Measurements from ENCODE around the gene POP4.

Gene POP4

DNA sequence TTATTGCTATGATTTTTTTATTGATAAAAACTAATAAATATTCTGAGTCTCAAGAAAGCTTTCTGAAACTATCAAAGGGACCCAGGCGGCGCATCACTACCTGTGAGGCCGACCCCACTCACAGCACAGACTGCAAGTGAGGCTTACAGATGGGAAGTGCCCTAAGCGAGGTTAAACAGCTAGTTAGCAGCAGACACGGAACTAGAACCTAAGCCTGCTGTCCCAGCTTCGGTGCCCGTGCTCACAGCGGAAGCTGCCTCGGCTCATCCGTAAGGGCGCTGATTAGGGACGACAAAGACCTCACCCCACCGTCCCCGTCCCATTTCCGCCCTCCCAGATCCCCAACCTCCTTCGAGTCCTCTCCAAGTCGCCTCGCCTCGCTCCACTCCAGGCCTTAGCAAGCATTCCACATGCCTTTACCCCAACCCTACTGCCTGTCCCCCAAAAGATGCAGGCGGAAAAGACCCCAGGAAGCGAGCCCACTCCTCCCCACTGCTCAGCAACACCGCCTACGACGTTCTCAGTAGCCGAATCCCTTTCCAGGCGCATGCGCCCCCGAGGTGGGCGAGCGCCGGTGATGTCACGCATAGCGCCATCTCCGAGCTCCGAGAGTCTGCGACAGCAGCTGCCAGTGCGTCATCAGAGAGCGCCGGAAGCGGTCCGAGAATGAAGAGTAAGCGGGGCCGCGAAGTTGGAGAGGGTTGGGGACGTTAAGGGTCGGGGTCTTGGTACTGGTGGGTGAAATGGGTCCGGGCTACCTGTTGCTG, at the start of gene POP4 (continued):
- TF ChIP-seq, protein P1, sequence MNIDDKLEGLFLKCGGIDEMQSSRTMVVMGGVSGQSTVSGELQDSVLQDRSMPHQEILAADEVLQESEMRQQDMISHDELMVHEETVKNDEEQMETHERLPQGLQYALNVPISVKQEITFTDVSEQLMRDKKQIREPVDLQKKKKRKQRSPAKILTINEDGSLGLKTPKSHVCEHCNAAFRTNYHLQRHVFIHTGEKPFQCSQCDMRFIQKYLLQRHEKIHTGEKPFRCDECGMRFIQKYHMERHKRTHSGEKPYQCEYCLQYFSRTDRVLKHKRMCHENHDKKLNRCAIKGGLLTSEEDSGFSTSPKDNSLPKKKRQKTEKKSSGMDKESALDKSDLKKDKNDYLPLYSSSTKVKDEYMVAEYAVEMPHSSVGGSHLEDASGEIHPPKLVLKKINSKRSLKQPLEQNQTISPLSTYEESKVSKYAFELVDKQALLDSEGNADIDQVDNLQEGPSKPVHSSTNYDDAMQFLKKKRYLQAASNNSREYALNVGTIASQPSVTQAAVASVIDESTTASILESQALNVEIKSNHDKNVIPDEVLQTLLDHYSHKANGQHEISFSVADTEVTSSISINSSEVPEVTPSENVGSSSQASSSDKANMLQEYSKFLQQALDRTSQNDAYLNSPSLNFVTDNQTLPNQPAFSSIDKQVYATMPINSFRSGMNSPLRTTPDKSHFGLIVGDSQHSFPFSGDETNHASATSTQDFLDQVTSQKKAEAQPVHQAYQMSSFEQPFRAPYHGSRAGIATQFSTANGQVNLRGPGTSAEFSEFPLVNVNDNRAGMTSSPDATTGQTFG (tag by site-specific recombination; IDR thresholded peaks at IDR 0.05; ENCODE audit: borderline replicate concordance) = 0 out of 2 replicates have a peak, but pooled peaks have one; percentile 16
- TF ChIP-seq ZFP69B (tag by site-specific recombination; IDR thresholded peaks at IDR 0.05) (peak; percentile 66; the same call in 1 of the 2 replicates), ZNF311 (tag by site-specific recombination; IDR thresholded peaks at IDR 0.05; ENCODE audit: borderline replicate concordance) (no peak), ZNF157 (tag by site-specific recombination; IDR thresholded peaks at IDR 0.05) (no peak), SALL2 (tag by site-specific recombination; IDR thresholded peaks at IDR 0.05; ENCODE audit: borderline replicate concordance) (no peak), YY2 (tag by site-specific recombination; IDR thresholded peaks at IDR 0.05) (peak; percentile 70; the same call in 1 of the 2 replicates), ZNF221 (tag by site-specific recombination; IDR thresholded peaks at IDR 0.05; ENCODE audit: borderline replicate concordance) (no peak), GLIS1 (tag by site-specific recombination; IDR thresholded peaks at IDR 0.05) (peak; percentile 79), ZFP37 (tag by site-specific recombination; IDR thresholded peaks at IDR 0.05) (peak; percentile 94), ZNF561 (tag by site-specific recombination; IDR thresholded peaks at IDR 0.05; ENCODE audit: borderline replicate concordance) (peak; percentile 91), ZNF112 (tag by site-specific recombination; IDR thresholded peaks at IDR 0.05) (no peak), IKZF3 (tag by site-specific recombination; IDR thresholded peaks at IDR 0.05) (no peak), ZNF48 (tag by site-specific recombination; IDR thresholded peaks at IDR 0.05) (no peak), ZNF416 (tag by site-specific recombination; IDR thresholded peaks at IDR 0.05) (no peak), ZNF184 (tag by site-specific recombination; IDR thresholded peaks at IDR 0.05) (no peak), ZNF175 (tag by site-specific recombination; IDR thresholded peaks at IDR 0.05) (no peak), ZBTB1 (tag by site-specific recombination; IDR thresholded peaks at IDR 0.05) (no peak; the same call in 1 of the 2 replicates), ZNF777 (tag by site-specific recombination; IDR thresholded peaks at IDR 0.05; ENCODE audit: borderline replicate concordance) (peak; percentile 90; the same call in 1 of the 2 replicates), ZNF10 (tag by site-specific recombination; IDR thresholded peaks at IDR 0.05) (peak; percentile 94), ZNF202 (tag by site-specific recombination; IDR thresholded peaks at IDR 0.05; ENCODE audit: borderline replicate concordance) (no peak), KLF16 (tag by site-specific recombination; IDR thresholded peaks at IDR 0.05) (peak; percentile 91), SCRT2 (tag by site-specific recombination; IDR thresholded peaks at IDR 0.05) (peak; percentile 85), TRIM28 (IDR thresholded peaks at IDR 0.05; ENCODE audit: borderline replicate concordance, low read length) (peak; percentile 72; the same call in 1 of the 2 replicates), HOXC10 (CRISPR knock-in tag; IDR thresholded peaks at IDR 0.05) (no peak), ZNF274 (IDR thresholded peaks at IDR 0.05; ENCODE audit: low read length) (no peak), ZNF274 (tag by site-specific recombination; IDR thresholded peaks at IDR 0.05; ENCODE audit: borderline replicate concordance) (no peak), ZNF341 (tag by site-specific recombination; IDR thresholded peaks at IDR 0.05; ENCODE audit: low read depth) (peak; percentile 70), TCF7L2 (IDR thresholded peaks at IDR 0.05; ENCODE audit: borderline replicate concordance, low read depth, low read length) (no peak; the same call in 1 of the 2 replicates)
- TF ChIP-seq, protein P2, sequence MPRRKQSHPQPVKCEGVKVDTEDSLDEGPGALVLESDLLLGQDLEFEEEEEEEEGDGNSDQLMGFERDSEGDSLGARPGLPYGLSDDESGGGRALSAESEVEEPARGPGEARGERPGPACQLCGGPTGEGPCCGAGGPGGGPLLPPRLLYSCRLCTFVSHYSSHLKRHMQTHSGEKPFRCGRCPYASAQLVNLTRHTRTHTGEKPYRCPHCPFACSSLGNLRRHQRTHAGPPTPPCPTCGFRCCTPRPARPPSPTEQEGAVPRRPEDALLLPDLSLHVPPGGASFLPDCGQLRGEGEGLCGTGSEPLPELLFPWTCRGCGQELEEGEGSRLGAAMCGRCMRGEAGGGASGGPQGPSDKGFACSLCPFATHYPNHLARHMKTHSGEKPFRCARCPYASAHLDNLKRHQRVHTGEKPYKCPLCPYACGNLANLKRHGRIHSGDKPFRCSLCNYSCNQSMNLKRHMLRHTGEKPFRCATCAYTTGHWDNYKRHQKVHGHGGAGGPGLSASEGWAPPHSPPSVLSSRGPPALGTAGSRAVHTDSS (tag by site-specific recombination; IDR thresholded peaks at IDR 0.05) = no peak
- TF ChIP-seq, protein P3, sequence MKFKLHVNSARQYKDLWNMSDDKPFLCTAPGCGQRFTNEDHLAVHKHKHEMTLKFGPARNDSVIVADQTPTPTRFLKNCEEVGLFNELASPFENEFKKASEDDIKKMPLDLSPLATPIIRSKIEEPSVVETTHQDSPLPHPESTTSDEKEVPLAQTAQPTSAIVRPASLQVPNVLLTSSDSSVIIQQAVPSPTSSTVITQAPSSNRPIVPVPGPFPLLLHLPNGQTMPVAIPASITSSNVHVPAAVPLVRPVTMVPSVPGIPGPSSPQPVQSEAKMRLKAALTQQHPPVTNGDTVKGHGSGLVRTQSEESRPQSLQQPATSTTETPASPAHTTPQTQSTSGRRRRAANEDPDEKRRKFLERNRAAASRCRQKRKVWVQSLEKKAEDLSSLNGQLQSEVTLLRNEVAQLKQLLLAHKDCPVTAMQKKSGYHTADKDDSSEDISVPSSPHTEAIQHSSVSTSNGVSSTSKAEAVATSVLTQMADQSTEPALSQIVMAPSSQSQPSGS (tag by site-specific recombination; IDR thresholded peaks at IDR 0.05; ENCODE audit: low read depth) = peak; percentile 99
- TF ChIP-seq, protein P4, sequence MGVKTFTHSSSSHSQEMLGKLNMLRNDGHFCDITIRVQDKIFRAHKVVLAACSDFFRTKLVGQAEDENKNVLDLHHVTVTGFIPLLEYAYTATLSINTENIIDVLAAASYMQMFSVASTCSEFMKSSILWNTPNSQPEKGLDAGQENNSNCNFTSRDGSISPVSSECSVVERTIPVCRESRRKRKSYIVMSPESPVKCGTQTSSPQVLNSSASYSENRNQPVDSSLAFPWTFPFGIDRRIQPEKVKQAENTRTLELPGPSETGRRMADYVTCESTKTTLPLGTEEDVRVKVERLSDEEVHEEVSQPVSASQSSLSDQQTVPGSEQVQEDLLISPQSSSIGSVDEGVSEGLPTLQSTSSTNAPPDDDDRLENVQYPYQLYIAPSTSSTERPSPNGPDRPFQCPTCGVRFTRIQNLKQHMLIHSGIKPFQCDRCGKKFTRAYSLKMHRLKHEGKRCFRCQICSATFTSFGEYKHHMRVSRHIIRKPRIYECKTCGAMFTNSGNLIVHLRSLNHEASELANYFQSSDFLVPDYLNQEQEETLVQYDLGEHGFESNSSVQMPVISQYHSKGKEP (tag by site-specific recombination; IDR thresholded peaks at IDR 0.05) = peak; percentile 50; the same call in 1 of the 2 replicates
- TF ChIP-seq, protein P5, sequence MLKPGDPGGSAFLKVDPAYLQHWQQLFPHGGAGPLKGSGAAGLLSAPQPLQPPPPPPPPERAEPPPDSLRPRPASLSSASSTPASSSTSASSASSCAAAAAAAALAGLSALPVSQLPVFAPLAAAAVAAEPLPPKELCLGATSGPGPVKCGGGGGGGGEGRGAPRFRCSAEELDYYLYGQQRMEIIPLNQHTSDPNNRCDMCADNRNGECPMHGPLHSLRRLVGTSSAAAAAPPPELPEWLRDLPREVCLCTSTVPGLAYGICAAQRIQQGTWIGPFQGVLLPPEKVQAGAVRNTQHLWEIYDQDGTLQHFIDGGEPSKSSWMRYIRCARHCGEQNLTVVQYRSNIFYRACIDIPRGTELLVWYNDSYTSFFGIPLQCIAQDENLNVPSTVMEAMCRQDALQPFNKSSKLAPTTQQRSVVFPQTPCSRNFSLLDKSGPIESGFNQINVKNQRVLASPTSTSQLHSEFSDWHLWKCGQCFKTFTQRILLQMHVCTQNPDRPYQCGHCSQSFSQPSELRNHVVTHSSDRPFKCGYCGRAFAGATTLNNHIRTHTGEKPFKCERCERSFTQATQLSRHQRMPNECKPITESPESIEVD (tag by site-specific recombination; IDR thresholded peaks at IDR 0.05) = no peak

Measured in HEK293 (cell line).